HepG2 (cell line): ENCODE measurements around the gene DHX34.

ENCODE experiments used
- BRCA1 ChIP-seq: sonication (generic); formaldehyde crosslinking; IDR thresholded peaks from 2 replicates; pipeline ENCODE4 v1.4.0; 2020; ENCODE audit warnings: missing genetic modification reagents
- CBFB ChIP-seq: sonication (generic); formaldehyde crosslinking; IDR thresholded peaks from 2 replicates; pipeline ENCODE4 v1.4.0; 2020; ENCODE audit warnings: missing genetic modification reagents
- EP300 ChIP-seq, 3 experiments: sonication (generic) in 1 of 3; formaldehyde crosslinking in 1 of 3; IDR thresholded peaks; 2 replicates each; pipeline versions ENCODE4 v1.5.1 to v1.6.1; 2011 to 2020; ENCODE audit warnings: low read depth in 2 of 3, low read length in 2 of 3, borderline replicate concordance in 1 of 3, improper control_type of control experiment in 1 of 3, mild to moderate bottlenecking in 1 of 3, missing genetic modification reagents in 1 of 3, moderate library complexity in 1 of 3
- EZH2 ChIP-seq: conservative IDR thresholded peaks from 2 replicates; pipeline ENCODE4 v1.6.1; 2012; ENCODE audit warnings: mild to moderate bottlenecking, low read depth, low read length, moderate library complexity
- KDM1A ChIP-seq: IDR thresholded peaks from 2 replicates; pipeline ENCODE4 v1.6.1; 2016; ENCODE audit warnings: missing compliant biosample characterization
- KDM5A ChIP-seq: fragments of 200-600 bp; sonication (generic); IDR thresholded peaks from 2 replicates; pipeline ENCODE4 v1.7.0; 2018; ENCODE audit warnings: antibody characterized with exemption, mild to moderate bottlenecking, low read length, borderline replicate concordance
- NFKBIZ ChIP-seq: IDR thresholded peaks from 2 replicates; pipeline ENCODE4 v1.6.1; 2018; ENCODE audit warnings: missing genetic modification reagents, missing compliant biosample characterization
- ZFP1 ChIP-seq: IDR thresholded peaks from 2 replicates; pipeline ENCODE4 v1.6.1; 2016
- ZNF3 ChIP-seq: IDR thresholded peaks from 2 replicates; pipeline ENCODE4 v1.7.0; 2017; ENCODE audit warnings: inconsistent platforms
- ZNF558 ChIP-seq: sonication (generic); formaldehyde crosslinking; IDR thresholded peaks from 2 replicates; pipeline ENCODE4 v1.9.0; 2022; ENCODE audit warnings: mild to moderate bottlenecking, missing genetic modification reagents, borderline replicate concordance
- ZNF605 ChIP-seq: sonication (generic); formaldehyde crosslinking; IDR thresholded peaks from 2 replicates; pipeline ENCODE4 v1.8.0; 2022; ENCODE audit warnings: mild to moderate bottlenecking, missing genetic modification reagents
- ZNF747 ChIP-seq: sonication (generic); formaldehyde crosslinking; IDR thresholded peaks from 2 replicates; pipeline ENCODE4 v1.8.1; 2023; ENCODE audit warnings: missing genetic modification reagents, mild to moderate bottlenecking, borderline replicate concordance
- TF ChIP-seq, protein P1 (sequence below): sonication (generic); formaldehyde crosslinking; IDR thresholded peaks from one replicate; pipeline ENCODE4 v1.5.1; 2020; ENCODE audit warnings: mild to moderate bottlenecking, missing genetic modification reagents; ENCODE audit errors: not compliant biosample characterization
- TF ChIP-seq, protein P2 (sequence below): sonication (generic); formaldehyde crosslinking; IDR thresholded peaks from 2 replicates; pipeline ENCODE4 v1.8.0; 2022; ENCODE audit warnings: low read depth, missing genetic modification reagents

DNA sequence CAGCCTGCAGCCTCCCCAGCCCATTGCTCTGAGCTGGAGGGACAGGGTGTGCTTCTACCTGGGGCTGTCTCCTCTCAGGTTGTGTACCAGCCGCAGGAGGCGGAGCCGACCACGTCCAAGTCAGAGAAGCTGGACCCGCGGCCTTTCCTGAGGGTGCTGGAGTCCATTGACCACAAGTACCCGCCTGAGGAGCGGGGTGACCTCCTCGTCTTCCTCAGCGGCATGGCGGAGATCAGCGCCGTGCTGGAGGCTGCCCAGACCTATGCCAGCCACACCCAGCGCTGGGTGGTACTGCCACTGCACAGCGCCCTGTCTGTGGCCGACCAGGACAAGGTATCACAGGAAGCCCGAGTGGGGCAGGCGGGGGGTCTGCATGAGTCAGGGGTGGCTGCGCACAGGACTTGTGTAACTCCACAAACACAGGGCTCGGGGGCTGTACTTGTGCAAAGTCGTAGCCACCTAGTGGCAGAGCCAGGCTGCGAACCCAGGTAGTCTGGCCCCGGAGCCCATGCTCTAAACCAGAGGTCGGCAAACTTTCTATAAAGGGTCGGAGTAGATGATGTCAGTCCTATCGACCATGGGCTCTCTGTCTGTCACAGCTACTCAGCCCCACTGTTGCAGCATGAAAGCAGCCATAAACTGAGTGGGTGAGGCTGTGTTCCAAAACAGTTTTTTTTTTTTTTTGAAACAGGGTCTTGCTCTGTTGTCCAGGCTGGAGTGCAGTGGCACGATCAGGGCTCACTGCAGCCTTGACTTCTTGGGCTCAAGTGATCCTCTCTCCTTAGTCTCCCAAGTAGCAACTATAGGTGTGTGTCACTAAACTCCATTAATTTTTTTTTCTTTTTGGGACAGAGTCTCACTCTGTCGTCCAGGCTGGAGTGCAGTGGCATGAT, 8.9 kb downstream of the DHX34 start:
- TF ChIP-seq ZNF747 (CRISPR knock-in tag): no peak
- TF ChIP-seq, protein P1, sequence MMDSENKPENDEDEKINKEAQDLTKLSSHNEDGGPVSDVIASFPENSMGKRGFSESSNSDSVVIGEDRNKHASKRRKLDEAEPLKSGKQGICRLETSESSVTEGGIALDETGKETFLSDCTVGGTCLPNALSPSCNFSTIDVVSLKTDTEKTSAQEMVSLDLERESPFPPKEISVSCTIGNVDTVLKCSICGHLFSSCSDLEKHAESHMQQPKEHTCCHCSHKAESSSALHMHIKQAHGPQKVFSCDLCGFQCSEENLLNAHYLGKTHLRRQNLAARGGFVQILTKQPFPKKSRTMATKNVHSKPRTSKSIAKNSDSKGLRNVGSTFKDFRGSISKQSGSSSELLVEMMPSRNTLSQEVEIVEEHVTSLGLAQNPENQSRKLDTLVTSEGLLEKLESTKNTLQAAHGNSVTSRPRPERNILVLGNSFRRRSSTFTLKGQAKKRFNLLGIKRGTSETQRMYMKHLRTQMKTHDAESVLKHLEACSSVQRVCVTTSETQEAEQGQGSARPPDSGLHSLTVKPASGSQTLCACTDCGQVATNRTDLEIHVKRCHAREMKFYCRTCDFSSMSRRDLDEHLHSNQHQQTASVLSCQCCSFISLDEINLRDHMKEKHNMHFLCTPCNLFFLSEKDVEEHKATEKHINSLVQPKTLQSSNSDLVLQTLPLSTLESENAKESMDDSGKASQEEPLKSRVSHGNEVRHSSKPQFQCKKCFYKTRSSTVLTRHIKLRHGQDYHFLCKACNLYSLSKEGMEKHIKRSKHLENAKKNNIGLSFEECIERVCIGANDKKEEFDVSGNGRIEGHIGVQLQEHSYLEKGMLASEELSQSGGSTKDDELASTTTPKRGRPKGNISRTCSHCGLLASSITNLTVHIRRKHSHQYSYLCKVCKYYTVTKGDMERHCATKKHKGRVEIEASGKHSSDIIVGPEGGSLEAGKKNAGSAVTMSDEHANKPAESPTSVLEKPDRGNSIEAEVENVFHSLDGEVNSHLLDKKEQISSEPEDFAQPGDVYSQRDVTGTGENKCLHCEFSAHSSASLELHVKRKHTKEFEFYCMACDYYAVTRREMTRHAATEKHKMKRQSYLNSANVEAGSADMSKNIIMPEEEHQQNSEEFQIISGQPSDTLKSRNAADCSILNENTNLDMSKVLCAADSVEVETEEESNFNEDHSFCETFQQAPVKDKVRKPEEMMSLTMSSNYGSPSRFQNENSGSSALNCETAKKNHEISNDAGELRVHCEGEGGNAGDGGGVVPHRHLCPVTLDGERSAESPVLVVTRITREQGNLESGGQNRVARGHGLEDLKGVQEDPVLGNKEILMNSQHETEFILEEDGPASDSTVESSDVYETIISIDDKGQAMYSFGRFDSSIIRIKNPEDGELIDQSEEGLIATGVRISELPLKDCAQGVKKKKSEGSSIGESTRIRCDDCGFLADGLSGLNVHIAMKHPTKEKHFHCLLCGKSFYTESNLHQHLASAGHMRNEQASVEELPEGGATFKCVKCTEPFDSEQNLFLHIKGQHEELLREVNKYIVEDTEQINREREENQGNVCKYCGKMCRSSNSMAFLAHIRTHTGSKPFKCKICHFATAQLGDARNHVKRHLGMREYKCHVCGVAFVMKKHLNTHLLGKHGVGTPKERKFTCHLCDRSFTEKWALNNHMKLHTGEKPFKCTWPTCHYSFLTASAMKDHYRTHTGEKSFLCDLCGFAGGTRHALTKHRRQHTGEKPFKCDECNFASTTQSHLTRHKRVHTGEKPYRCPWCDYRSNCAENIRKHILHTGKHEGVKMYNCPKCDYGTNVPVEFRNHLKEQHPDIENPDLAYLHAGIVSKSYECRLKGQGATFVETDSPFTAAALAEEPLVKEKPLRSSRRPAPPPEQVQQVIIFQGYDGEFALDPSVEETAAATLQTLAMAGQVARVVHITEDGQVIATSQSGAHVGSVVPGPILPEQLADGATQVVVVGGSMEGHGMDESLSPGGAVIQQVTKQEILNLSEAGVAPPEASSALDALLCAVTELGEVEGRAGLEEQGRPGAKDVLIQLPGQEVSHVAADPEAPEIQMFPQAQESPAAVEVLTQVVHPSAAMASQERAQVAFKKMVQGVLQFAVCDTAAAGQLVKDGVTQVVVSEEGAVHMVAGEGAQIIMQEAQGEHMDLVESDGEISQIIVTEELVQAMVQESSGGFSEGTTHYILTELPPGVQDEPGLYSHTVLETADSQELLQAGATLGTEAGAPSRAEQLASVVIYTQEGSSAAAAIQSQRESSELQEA (CRISPR knock-in tag): no peak
- TF ChIP-seq ZNF558 (CRISPR knock-in tag): no peak
- no peak for TF ChIP-seq ZNF605 (CRISPR knock-in tag)
- no peak for TF ChIP-seq BRCA1 (CRISPR knock-in tag)
- TF ChIP-seq EZH2: no peak
- no peak for TF ChIP-seq KDM5A
- TF ChIP-seq CBFB (CRISPR knock-in tag): no peak
- TF ChIP-seq KDM1A (CRISPR knock-in tag): no peak
- TF ChIP-seq, protein P2, sequence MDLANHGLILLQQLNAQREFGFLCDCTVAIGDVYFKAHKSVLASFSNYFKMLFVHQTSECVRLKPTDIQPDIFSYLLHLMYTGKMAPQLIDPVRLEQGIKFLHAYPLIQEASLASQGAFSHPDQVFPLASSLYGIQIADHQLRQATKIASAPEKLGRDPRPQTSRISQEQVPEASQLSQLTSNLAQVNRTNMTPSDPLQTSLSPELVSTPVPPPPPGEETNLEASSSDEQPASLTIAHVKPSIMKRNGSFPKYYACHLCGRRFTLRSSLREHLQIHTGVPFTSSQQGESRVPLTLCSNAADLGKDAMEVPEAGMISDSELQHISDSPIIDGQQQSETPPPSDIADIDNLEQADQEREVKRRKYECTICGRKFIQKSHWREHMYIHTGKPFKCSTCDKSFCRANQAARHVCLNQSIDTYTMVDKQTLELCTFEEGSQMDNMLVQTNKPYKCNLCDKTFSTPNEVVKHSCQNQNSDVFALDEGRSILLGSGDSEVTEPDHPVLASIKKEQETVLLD (CRISPR knock-in tag): no peak
- no peak for TF ChIP-seq ZFP1
- TF ChIP-seq ZNF3 (CRISPR knock-in tag): no peak
- no peak for TF ChIP-seq EP300 (IDR thresholded peaks at IDR 0.05; ENCODE audit: low read depth in 2 of 2, low read length in 2 of 2)
- TF ChIP-seq EP300 (CRISPR knock-in tag; IDR thresholded peaks at IDR 0.05; ENCODE audit: borderline replicate concordance): no peak
- no peak for TF ChIP-seq NFKBIZ (CRISPR knock-in tag)
